Breast epithelium (tissue), 4 donors: Measurements from ENCODE around the gene DNM3. TPM values are rescaled to one million over a fixed set of nuclear protein-coding genes. Genes with fewer than 3 reads are reported as not detected.

ENCODE experiments used
- DNase-seq, 2 donors: peaks; one replicate each; pipeline ENCODE4 v3.0.0-alpha.2; 2019; ENCODE audit warnings: low spot score in 2 of 2
- H3K27ac ChIP-seq, 2 donors: fragments of 200-600 bp; sonication (generic) in 1 of 2; one replicate each; pipeline ENCODE4 v1.5.1; 2016 to 2019; ENCODE audit warnings: mild to moderate bottlenecking in 1 of 2
- H3K27me3 ChIP-seq, 2 donors: fragments of 200-600 bp; sonication (generic) in 1 of 2; one replicate each; pipeline versions ENCODE4 v1.5.1 to v1.6.0; 2017 to 2019; ENCODE audit warnings: control low read depth in 1 of 2, mild to moderate bottlenecking in 1 of 2
- H3K36me3 ChIP-seq: fragments of 200-600 bp; one replicate; pipeline ENCODE4 v1.5.1; 2019
- H3K4me1 ChIP-seq, 2 donors: fragments of 200-600 bp; sonication (generic); one replicate each; pipeline ENCODE4 v1.5.1; 2016 to 2019; ENCODE audit warnings: control low read depth in 1 of 2
- H3K4me3 ChIP-seq, 3 donors: fragments of 200-600 bp; sonication (generic); 1 replicate in 2 of 3; 2 replicates in 1 of 3; pipeline ENCODE4 v1.5.1; 2016 to 2019; ENCODE audit warnings: mild to moderate bottlenecking in 3 of 3, moderate library complexity in 2 of 3
- H3K9me3 ChIP-seq, 2 donors: fragments of 200-600 bp; sonication (generic) in 1 of 2; one replicate each; pipeline ENCODE4 v1.5.1; 2016 to 2019; ENCODE audit warnings: control low read depth in 1 of 2
- CTCF ChIP-seq, 3 donors: fragments of 450-650 bp; IDR thresholded peaks; one replicate each; pipeline ENCODE4 v1.5.1; 2016 to 2017; ENCODE audit warnings: antibody characterized with exemption in 3 of 3, mild to moderate bottlenecking in 3 of 3, moderate library complexity in 3 of 3
- POLR2A ChIP-seq: fragments of 450-650 bp; IDR thresholded peaks from one replicate; pipeline ENCODE4 v1.6.1; 2016; ENCODE audit warnings: antibody characterized with exemption, mild to moderate bottlenecking, moderate library complexity
- POLR2AphosphoS5 ChIP-seq, 3 donors: sonication (generic); formaldehyde crosslinking; IDR thresholded peaks; one replicate each; pipeline ENCODE4 v1.6.1; 2017; ENCODE audit warnings: antibody characterized with exemption in 3 of 3
- intact Hi-C: fragments of 100-400 bp; cut with DNase I; formaldehyde crosslinking; loops from one replicate; pipeline ENCODE4 v1.15.1; 2023; ENCODE audit warnings: low total_unique reads
- total RNA-seq, 3 donors: library from RNA; depleted of rRNA; stranded (reverse); fragments of >200 nt; gene quantifications; one replicate each; pipeline ENCODE4 v1.1.0, GENCODE V29; 2016

The DNM3 gene
- total RNA-seq, 3 donors from 2014 or later = 5.1 to 7.5 (median 6.6) TPM

- no peaks in the 10 kb centered on the region for H3K36me3 ChIP-seq
- intact Hi-C loops = no loop called here
- H3K4me1 ChIP-seq = no peaks in the 10 kb centered on the region
- no peaks in the 10 kb centered on the region for H3K27me3 ChIP-seq
- no peaks in the 10 kb centered on the region for H3K9me3 ChIP-seq
- no peak for DNase-seq
- TF ChIP-seq POLR2A (no peak), POLR2AphosphoS5 (IDR thresholded peaks at IDR 0.05) (no peak), CTCF (IDR thresholded peaks at IDR 0.05) (no peak)
- H3K4me3 ChIP-seq = no peak overlapping the region
- H3K27ac ChIP-seq = no peak overlapping the region
Observed at GRCh38 chr1:172272087-172272486, 430.8 kb downstream of the DNM3 start.

- H3K4me1 ChIP-seq = no peaks in the 10 kb centered on the region
- H3K27me3 ChIP-seq = no peaks in the 10 kb centered on the region
- no peak overlapping the region for H3K4me3 ChIP-seq
- no peaks in the 10 kb centered on the region for H3K36me3 ChIP-seq
- H3K9me3 ChIP-seq = no peaks in the 10 kb centered on the region
- DNase-seq = no peak
- intact Hi-C loops = no loop called here
- no peak overlapping the region for H3K27ac ChIP-seq
- TF ChIP-seq POLR2A (no peak), CTCF (IDR thresholded peaks at IDR 0.05) (no peak), POLR2AphosphoS5 (IDR thresholded peaks at IDR 0.05) (no peak)
Observed at GRCh38 chr1:172273647-172274396, 432.5 kb downstream of the DNM3 start.

DNA sequence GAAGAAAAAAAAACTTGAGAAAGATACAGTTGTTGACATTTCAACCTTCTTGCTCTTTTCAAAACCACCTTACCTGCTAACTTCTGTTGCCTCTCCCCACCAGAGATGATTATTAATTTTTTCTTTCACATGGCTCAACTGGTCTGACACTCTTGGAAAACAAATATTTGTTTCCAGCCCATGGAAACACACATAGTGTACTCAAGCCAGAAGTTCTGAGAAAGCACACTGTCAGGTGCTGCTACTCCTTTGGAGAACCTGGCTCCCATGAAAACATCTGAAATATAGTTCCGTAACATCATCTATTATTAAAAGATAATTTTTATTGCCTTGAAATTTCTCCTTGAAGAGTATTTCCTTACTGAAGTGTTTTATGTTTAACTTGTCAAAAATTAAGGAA is 434.2 kb downstream of the DNM3 start:
- no peak for DNase-seq
- Histone ChIP-seq H3K4me3 (no peak overlapping the region), H3K27me3 (no peaks in the 10 kb centered on the region), H3K27ac (no peak overlapping the region), H3K9me3 (no peaks in the 10 kb centered on the region), H3K4me1 (no peaks in the 10 kb centered on the region), H3K36me3 (no peaks in the 10 kb centered on the region)
- intact Hi-C loops = no loop called here
- TF ChIP-seq POLR2A (no peak), POLR2AphosphoS5 (IDR thresholded peaks at IDR 0.05) (no peak), CTCF (IDR thresholded peaks at IDR 0.05) (no peak)

- Histone ChIP-seq H3K27me3 (no peaks in the 10 kb centered on the region), H3K36me3 (no peaks in the 10 kb centered on the region), H3K9me3 (no peaks in the 10 kb centered on the region), H3K4me3 (no peak overlapping the region), H3K27ac (no peak overlapping the region), H3K4me1 (no peaks in the 10 kb centered on the region)
- DNase-seq = no peak
- TF ChIP-seq POLR2AphosphoS5 (IDR thresholded peaks at IDR 0.05) (no peak), CTCF (IDR thresholded peaks at IDR 0.05) (no peak), POLR2A (no peak)
- intact Hi-C loops = no loop called here
Observed at GRCh38 chr1:172276120-172276818, 435.0 kb downstream of the DNM3 start.

DNA sequence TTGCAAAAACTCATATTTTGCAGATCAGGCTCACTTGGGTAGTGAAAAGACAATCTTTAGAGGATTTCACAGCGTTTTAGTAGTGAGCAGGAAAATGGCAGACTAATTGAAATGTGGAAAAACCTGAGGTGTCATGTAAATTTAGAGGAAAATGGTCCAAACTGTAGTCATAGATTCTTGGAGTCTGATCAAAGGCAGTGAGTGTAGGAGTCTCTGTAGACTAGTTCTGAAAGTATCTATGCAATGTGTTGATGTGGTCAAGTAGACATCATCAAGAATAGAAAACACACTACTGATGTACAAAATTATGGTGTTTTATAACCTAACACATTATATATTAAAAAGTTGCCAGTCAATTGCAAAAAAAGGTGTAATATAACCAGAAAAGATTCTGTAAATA is 436.0 kb downstream of the DNM3 start:
- Histone ChIP-seq H3K4me1 (no peaks in the 10 kb centered on the region), H3K9me3 (no peaks in the 10 kb centered on the region), H3K27me3 (no peaks in the 10 kb centered on the region), H3K4me3 (no peak overlapping the region), H3K27ac (no peak overlapping the region), H3K36me3 (no peaks in the 10 kb centered on the region)
- no peak for DNase-seq
- intact Hi-C loops = no loop called here
- TF ChIP-seq POLR2AphosphoS5 (IDR thresholded peaks at IDR 0.05) = no peak
- no peak for TF ChIP-seq CTCF (IDR thresholded peaks at IDR 0.05)
- no peak for TF ChIP-seq POLR2A
